BE2C (cell line): Measurements from ENCODE around the gene MYADML2.

ENCODE experiments used
- DNase-seq: peaks from one replicate; pipeline ENCODE4 v3.0.0-alpha.2; 2020
- H3K27me3 ChIP-seq: fragments of 250-450 bp; sonication (Bioruptor Pico); 2 replicates; pipeline ENCODE4 v1.5.1; 2020; ENCODE audit warnings: mild to moderate bottlenecking
- H3K36me3 ChIP-seq: fragments of 250-450 bp; sonication (Bioruptor Pico); 2 replicates; pipeline ENCODE4 v1.5.1; 2020; ENCODE audit warnings: mild to moderate bottlenecking
- H3K4me1 ChIP-seq: fragments of 250-450 bp; sonication (Bioruptor Pico); 2 replicates; pipeline ENCODE4 v1.5.1; 2020
- H3K4me3 ChIP-seq: 2 replicates; pipeline ENCODE4 v1.5.1; 2011; ENCODE audit warnings: low read depth, low read length
- H3K9me3 ChIP-seq: fragments of 250-450 bp; sonication (Bioruptor Pico); 2 replicates; pipeline ENCODE4 v1.5.1; 2020
- TF ChIP-seq, protein P1 (sequence below): IDR thresholded peaks from 2 replicates; pipeline ENCODE4 v1.5.1; 2012; ENCODE audit warnings: mild to moderate bottlenecking, low read depth, low read length

Gene MYADML2

DNA sequence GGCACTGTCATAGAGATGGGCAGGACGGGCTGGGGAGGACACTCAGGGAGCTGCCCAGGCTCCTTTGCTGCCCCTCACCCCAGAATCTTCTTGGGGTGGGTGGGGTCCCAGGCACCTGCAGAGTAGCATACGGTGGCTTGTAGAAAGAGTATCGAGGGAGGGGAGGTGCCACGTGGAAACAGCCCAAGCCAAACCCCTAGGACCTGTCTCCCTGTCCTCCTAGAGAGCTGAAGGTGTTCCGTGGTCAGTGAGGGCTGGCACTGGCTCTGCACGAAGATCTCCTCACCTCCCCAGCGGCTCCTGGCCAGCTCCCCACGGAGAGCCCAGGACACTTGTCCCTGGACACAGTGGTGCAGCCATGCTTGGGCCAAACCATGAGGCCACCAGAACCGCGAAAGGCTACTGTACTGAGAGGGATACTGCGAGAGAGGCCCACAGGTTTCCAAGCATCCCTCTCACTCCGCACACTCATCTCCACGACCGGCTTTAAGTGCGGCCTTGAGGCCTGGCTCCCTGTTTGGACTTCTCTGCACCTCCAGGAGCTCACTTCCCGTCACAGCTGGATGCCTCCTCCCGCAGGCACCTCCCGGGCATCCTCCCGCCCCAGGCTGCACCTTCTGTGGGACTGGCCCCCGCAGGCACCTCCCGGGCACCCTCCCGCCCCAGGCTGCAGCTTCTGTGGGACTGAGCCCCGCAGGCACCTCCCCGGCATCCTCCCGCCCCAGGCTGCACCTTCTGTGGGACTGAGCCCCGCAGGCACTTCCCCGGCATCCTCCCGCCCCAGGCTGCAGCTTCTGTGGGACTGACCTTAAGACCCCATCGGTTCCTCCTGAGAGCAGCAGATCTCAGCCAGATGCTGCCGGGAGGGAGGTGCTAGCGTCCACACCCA is 17.5 kb downstream of the MYADML2 start:
- Histone ChIP-seq H3K4me3 (no peak overlapping the region; the same call in 1 of the 2 replicates), H3K4me1 (peaks cover 6% of the 10 kb centered on the region), H3K27me3 (no peaks in the 10 kb centered on the region), H3K36me3 (peaks cover 7% of the 10 kb centered on the region), H3K9me3 (no peaks in the 10 kb centered on the region)
- no peak for DNase-seq
- TF ChIP-seq, protein P1, sequence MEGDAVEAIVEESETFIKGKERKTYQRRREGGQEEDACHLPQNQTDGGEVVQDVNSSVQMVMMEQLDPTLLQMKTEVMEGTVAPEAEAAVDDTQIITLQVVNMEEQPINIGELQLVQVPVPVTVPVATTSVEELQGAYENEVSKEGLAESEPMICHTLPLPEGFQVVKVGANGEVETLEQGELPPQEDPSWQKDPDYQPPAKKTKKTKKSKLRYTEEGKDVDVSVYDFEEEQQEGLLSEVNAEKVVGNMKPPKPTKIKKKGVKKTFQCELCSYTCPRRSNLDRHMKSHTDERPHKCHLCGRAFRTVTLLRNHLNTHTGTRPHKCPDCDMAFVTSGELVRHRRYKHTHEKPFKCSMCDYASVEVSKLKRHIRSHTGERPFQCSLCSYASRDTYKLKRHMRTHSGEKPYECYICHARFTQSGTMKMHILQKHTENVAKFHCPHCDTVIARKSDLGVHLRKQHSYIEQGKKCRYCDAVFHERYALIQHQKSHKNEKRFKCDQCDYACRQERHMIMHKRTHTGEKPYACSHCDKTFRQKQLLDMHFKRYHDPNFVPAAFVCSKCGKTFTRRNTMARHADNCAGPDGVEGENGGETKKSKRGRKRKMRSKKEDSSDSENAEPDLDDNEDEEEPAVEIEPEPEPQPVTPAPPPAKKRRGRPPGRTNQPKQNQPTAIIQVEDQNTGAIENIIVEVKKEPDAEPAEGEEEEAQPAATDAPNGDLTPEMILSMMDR, result no peak

DNA sequence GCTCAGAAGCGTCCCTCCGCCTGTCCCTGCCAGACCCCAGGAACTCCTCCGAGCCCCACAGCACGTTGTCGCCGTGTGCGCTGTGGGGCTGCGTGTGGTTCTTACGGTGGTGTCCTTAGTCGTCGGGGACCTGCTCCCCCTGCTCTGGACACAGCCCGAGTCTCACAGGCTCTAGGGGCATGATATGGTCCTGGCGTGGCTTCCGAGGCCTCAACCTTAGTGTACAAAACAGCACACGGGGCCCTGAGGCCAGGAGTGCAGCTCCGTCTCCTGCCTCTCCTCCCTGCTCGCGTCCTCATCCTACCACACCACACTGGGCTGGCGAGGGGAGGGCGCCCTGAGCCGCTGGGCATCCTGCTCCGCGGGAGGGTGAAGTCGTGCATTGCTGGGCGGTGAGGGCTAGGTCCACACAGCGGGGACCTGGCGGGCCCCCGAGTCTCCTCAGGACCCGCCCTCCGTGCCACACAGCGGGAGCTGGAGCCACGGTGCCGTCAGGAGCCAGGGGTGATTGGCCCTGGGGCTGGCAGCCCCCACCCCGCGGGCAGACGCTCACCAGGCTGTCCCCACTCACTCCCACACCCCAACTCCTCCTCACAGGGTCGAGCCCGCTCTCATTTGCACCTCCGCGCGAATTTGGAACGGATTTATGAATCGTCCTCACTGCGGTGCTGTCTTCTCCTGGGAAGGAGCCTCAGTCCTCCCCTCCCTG is 18.3 kb downstream of the MYADML2 start:
- no peaks in the 10 kb centered on the region for H3K9me3 ChIP-seq
- peaks cover 6% of the 10 kb centered on the region for H3K4me1 ChIP-seq
- H3K27me3 ChIP-seq, result no peaks in the 10 kb centered on the region
- DNase-seq, result no peak
- H3K4me3 ChIP-seq, result peak overlapping the region; percentile 80
- peaks cover 2% of the 10 kb centered on the region; the same call in 1 of the 2 replicates for H3K36me3 ChIP-seq
- TF ChIP-seq, protein P1, result no peak

DNA sequence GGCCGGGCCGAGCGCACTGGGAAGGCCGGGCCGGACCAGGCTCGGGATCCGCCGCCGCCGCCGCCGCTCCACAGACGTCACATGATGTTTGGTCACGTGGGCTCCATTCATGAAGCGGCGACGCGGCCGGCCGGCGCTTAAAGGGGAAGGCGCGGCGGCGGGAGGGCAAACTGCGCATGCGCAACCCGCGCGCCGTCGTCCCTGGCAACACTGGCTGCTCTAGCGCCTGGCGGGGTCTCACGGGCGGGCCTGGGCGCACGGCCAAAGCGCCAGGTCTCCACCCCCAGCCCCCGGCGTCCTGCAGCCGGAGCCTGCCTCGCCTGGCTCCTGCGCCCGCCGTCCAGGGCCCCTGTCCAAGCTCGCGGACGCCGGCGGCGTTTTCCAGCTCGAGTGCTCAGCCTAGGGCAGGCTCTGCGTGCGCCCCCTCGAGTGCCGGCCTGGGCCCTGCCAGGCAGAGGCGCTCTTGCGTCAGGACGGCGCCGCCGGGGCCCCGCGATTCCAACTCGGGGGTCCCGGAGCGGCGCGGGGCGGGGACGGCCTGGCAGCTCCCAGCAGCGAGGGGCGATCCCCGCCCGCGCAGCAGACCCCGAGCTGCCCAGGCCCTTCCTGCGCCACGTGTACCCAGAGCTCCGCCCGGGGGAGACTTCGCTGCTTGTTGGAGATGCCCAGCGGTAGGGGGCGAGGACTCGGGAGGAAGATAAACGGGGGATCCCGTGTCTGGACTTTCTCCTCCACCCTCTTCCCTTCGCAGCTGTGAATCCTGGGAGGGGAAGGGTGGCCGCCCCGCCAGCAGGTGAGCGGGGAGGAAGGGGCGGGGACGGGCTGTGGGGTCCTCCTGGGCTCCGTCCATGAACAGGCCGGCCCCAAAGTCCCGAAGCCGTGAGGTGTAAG is 19.1 kb downstream of the MYADML2 start, which contains the start of gene MAFG:
TSS of gene MAFG (minus strand) at position 83 of the 891 bp plus-strand sequence. CDS start 4,550 bp downstream, outside the sequence.
- Histone ChIP-seq H3K36me3 (peaks cover 3% of the 10 kb centered on the region), H3K27me3 (no peaks in the 10 kb centered on the region), H3K4me3 (peak within 1 kb of the TSS; percentile 80), H3K4me1 (peaks cover 6% of the 10 kb centered on the region), H3K9me3 (no peaks in the 10 kb centered on the region)
- DNase-seq, result peak; percentile 98
- TF ChIP-seq, protein P1, result peak; percentile 34

DNA sequence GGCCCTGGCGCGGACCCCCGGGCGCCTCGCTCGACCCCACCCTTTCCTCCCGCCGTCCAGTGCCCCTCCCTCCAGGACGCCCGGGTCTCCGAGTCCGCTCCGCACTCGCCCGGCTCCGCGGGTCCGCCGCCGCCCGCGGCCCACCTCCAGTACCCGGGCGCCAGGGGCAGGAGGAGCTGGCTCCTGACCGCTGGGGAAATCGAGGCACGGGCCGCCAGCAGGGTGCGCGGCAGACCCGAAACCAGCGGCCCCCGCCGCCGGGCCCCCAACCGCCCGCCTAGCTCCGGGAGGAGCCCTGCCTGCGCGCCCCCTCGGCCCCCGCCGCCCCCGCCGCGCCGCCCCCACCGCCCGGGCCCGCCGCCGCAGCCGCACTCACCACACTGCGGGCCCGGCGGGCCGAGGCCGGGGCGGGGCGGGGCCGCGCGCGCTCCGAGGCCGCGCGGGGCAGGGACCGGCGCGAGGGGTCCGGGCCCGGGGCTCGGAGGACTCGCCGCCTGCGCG is 19.8 kb downstream of the MYADML2 start:
- no peak for DNase-seq
- peaks cover 10% of the 10 kb centered on the region for H3K36me3 ChIP-seq
- TF ChIP-seq, protein P1, result no peak
- peak overlapping the region; percentile 80 for H3K4me3 ChIP-seq
- H3K4me1 ChIP-seq, result peaks cover 6% of the 10 kb centered on the region
- H3K9me3 ChIP-seq, result no peaks in the 10 kb centered on the region
- no peaks in the 10 kb centered on the region for H3K27me3 ChIP-seq

DNA sequence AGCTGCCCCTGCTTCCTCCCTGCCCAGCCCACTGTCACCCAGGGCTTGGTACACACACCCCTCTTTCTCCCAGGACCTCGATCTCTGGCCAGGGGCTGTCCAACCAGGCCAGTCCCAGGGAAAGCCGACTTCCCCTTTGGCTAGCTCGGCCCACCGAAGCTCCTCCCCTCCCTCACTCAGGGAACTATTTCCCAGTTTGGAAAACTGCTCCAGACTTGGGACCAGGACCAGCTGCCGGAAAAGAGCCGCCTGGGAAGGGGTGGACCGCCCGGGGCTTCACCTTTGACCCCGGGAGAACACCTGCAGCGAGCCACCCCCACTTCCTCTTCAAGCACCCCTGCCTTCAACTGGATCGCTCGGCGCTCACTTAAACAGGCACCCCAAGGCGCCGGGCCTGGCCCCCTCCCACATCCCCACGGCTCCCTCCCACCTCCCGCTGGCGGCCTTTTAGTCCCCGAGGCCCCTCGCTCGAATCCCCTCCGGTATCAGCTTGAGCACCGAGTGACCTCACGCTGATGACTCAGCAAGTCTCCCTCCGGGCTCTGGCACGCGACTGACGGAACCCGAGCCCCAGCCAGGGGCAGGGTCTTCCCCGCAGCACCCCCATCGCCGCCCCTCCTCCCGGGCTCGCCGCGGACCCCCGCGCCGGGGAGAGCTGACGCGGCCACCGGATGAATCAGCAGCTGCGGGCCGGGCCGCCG is 20.4 kb downstream of the MYADML2 start:
- H3K4me3 ChIP-seq, result peak overlapping the region; percentile 80
- DNase-seq, result peak; percentile 76
- peaks cover 15% of the 10 kb centered on the region for H3K36me3 ChIP-seq
- TF ChIP-seq, protein P1, result no peak
- peaks cover 6% of the 10 kb centered on the region for H3K4me1 ChIP-seq
- H3K27me3 ChIP-seq, result no peaks in the 10 kb centered on the region
- H3K9me3 ChIP-seq, result no peaks in the 10 kb centered on the region
